ENCODE measurements around the gene MRPL19. TPM values are rescaled to one million over a fixed set of nuclear protein-coding genes. Genes with fewer than 3 reads are reported as not detected.

Gene MRPL19
- total RNA-seq, 4 donors from 2014 or later, result 24.7 to 39.0 (median 32.9) TPM

DNA sequence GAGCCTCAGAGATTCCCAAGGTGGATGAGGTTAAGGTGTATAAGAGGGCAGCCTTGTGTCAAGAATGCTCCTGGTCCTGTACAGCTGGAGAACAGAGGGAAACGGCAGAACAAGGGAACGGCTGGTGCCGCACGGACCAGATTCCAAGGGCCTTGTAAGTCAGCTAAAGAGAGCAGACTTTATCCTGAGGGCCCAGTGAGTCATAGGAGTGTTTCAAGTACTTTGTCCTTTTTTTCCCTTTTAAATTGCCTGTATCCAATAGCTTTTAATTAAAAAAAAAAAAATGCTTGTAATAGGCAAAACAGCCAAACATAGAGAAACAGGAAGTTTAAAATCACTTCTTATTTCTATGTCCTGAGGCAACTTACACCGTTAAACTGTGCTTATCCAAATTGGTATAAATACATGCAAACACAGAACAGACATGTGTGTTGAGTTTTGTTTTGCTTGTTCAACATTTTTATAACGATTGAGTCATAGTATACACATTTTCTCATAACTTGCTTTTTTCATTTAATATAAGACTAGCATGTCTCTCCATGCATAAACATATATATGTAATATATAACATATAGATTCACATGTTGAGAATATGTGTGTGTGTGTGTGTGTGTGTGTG, 43.8 kb upstream of the MRPL19 start:
- WGBS, 2 donors, result 15 to 25% methylated on average over 6 of the region's 6 CpGs
- intact Hi-C loops (cut with DNase I; ENCODE audit: low total_unique reads), result no loop called here
- DNase-seq (ENCODE audit: low spot score in 2 of 2), result no peak

DNA sequence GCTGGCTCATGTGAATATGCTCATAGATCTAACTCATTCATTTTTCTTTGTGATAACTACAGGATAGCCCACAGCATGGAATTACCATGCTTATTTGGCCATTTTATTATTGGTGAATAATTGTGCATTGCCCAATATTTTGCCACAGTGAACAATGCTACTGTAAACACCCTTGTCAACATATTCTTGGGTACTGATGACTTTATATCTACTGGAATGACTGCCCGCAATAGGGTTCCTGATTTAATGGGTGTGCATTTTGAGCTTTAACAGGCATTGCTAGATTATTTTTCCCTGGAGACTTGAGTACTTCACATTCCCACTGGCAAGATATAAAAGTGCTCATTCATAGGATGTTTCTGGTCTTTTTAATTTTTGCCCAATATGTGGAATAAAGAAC, 43.1 kb upstream of the MRPL19 start:
- 72 to 89% methylated on average over 1 of the region's 1 CpG for WGBS, 2 donors
- TF ChIP-seq, protein P1, sequence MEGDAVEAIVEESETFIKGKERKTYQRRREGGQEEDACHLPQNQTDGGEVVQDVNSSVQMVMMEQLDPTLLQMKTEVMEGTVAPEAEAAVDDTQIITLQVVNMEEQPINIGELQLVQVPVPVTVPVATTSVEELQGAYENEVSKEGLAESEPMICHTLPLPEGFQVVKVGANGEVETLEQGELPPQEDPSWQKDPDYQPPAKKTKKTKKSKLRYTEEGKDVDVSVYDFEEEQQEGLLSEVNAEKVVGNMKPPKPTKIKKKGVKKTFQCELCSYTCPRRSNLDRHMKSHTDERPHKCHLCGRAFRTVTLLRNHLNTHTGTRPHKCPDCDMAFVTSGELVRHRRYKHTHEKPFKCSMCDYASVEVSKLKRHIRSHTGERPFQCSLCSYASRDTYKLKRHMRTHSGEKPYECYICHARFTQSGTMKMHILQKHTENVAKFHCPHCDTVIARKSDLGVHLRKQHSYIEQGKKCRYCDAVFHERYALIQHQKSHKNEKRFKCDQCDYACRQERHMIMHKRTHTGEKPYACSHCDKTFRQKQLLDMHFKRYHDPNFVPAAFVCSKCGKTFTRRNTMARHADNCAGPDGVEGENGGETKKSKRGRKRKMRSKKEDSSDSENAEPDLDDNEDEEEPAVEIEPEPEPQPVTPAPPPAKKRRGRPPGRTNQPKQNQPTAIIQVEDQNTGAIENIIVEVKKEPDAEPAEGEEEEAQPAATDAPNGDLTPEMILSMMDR (IDR thresholded peaks at IDR 0.05), result no peak
- TF ChIP-seq POLR2A (IDR thresholded peaks at IDR 0.05), result no peak
- intact Hi-C loops (cut with DNase I; ENCODE audit: low total_unique reads), result no loop called here
- DNase-seq (ENCODE audit: low spot score in 2 of 2), result no peak
- H3K4me3 ChIP-seq (ENCODE audit: low read depth, poor library complexity, severe bottlenecking), result no peak overlapping the region

More for the DNA sequence above, 43.8 kb upstream of the MRPL19 start:
- H3K4me3 ChIP-seq (ENCODE audit: low read depth, poor library complexity, severe bottlenecking), result no peak overlapping the region
- no peak for TF ChIP-seq POLR2A (IDR thresholded peaks at IDR 0.05)
- TF ChIP-seq, protein P1 (IDR thresholded peaks at IDR 0.05), result no peak

GRCh38 chr2:75604484-75604883, 42.1 kb upstream of the MRPL19 start:
- intact Hi-C loops (cut with DNase I; ENCODE audit: low total_unique reads), result no loop called here
- no peak overlapping the region for H3K4me3 ChIP-seq (ENCODE audit: low read depth, poor library complexity, severe bottlenecking)
- WGBS, 2 donors, result 84 to 86% methylated on average over 4 of the region's 4 CpGs
- TF ChIP-seq, protein P1 (IDR thresholded peaks at IDR 0.05), result no peak
- TF ChIP-seq POLR2A (IDR thresholded peaks at IDR 0.05), result no peak
- no peak for DNase-seq (ENCODE audit: low spot score in 2 of 2)

DNA sequence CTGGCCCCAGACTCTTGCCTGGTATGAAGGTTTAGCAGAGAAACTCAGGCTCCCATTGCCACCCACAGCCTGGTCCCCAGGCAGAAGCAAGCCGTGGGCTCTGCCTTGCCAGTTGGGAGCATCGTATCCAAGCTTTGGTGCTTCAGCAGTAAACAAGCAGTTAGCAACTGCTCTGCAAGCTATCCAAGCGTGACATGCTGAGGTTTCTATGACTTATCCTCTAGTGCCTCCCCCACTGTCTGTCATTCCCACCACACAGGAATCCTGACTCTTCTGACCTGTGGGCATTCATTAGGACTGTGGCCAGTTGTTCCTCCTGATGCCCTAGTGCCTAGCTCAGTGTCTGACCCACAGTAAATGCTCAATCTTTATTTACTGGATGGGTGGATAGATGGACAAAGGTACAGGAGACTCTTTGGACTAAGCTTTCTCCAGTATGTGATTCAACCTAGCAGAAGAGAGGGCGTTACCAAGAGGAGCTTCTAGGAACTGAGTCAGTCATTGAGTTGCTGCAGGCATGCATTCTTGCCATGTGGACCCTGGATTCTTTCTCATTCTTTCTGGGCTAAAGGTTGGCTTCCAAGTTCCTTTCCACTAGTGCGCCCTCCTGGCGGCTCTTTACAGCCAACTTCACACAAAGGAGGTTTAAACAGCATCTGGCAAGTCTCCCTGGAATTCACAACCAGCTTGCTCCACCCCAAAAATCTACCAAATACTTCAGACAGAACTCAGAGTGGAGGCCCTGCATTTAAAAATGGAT, 40.6 kb upstream of the MRPL19 start:
- intact Hi-C loops (cut with DNase I; ENCODE audit: low total_unique reads), result loop anchor here (5.0 kb wide), 1 partner anchor 144 kb away; no protein-coding TSS in a partner anchor
- TF ChIP-seq POLR2A (IDR thresholded peaks at IDR 0.05), result no peak
- TF ChIP-seq, protein P1 (IDR thresholded peaks at IDR 0.05), result no peak
- DNase-seq (ENCODE audit: low spot score in 2 of 2), result no peak
- 51 to 57% methylated on average over 6 of the region's 6 CpGs for WGBS, 2 donors
- no peak overlapping the region for H3K4me3 ChIP-seq (ENCODE audit: low read depth, poor library complexity, severe bottlenecking)

- no peak for DNase-seq (ENCODE audit: low spot score in 2 of 2)
- H3K4me3 ChIP-seq (ENCODE audit: low read depth, poor library complexity, severe bottlenecking), result no peak overlapping the region
- TF ChIP-seq, protein P1 (IDR thresholded peaks at IDR 0.05), result no peak
- no peak for TF ChIP-seq POLR2A (IDR thresholded peaks at IDR 0.05)
- intact Hi-C loops (cut with DNase I; ENCODE audit: low total_unique reads), result loop anchor here (5.0 kb wide), 1 partner anchor 145 kb away; no protein-coding TSS in a partner anchor
- 75 to 76% methylated on average over 8 of the region's 8 CpGs for WGBS, 2 donors
Observed at GRCh38 chr2:75606761-75607399, 39.7 kb upstream of the MRPL19 start.

Measured in lower leg skin (tissue), 4 donors.